Aorta (tissue), 5 donors: Measurements from ENCODE around the gene CEP68. TPM values are rescaled to one million over a fixed set of nuclear protein-coding genes. Genes with fewer than 3 reads are reported as not detected.

ENCODE experiments used
- ATAC-seq: fragments of 200-7000 bp; cut with Tn5 transposase; one replicate; pipeline ENCODE4 v1.9.1; 2022; ENCODE audit warnings: moderate library complexity; ENCODE audit not compliant: low FRiP score
- DNase-seq, 2 donors: peaks; one replicate each; pipeline ENCODE4 v3.0.0-alpha.2; 2020
- H3K27ac ChIP-seq, 2 donors: one replicate each; pipeline ENCODE4 v1.5.1; 2013; ENCODE audit warnings: low read length in 2 of 2, mild to moderate bottlenecking in 2 of 2, moderate library complexity in 2 of 2, control low read depth in 1 of 2, inconsistent platforms in 1 of 2, low read depth in 1 of 2
- H3K27me3 ChIP-seq, 2 donors: one replicate each; pipeline ENCODE4 v1.6.1; 2013; ENCODE audit warnings: control low read depth in 1 of 2, low read length in 1 of 2, mild to moderate bottlenecking in 1 of 2, moderate library complexity in 1 of 2; ENCODE audit not compliant: insufficient read depth in 2 of 2, control insufficient read depth in 1 of 2
- H3K36me3 ChIP-seq, 2 donors: one replicate each; pipeline ENCODE4 v1.6.1; 2013; ENCODE audit warnings: control low read depth in 1 of 2, low read length in 1 of 2, mild to moderate bottlenecking in 1 of 2; ENCODE audit not compliant: insufficient read depth in 2 of 2, control insufficient read depth in 1 of 2
- H3K4me1 ChIP-seq, 2 donors: one replicate each; pipeline ENCODE4 v1.6.1; 2013; ENCODE audit warnings: low read length in 2 of 2, control low read depth in 1 of 2, mild to moderate bottlenecking in 1 of 2, moderate library complexity in 1 of 2; ENCODE audit not compliant: insufficient read depth in 2 of 2, control insufficient read depth in 1 of 2
- H3K4me3 ChIP-seq, 2 donors: one replicate each; pipeline ENCODE4 v1.5.1; 2013; ENCODE audit warnings: low read length in 2 of 2, control low read depth in 1 of 2, mild to moderate bottlenecking in 1 of 2
- H3K9me3 ChIP-seq: one replicate; pipeline ENCODE4 v1.6.1; 2013; ENCODE audit warnings: mild to moderate bottlenecking, low read length; ENCODE audit not compliant: control insufficient read depth
- WGBS, 2 donors: extraction: QIAGEN DNeasy Blood & Tissue Kit; methylation state at CpG; one replicate each; pipeline ENCODE4 v1.1.7; 2013; 5-methylcytosine and 5-hydroxymethylcytosine counted together
- intact Hi-C, 2 donors: fragments of 100-400 bp; cut with DNase I; formaldehyde crosslinking; loops; one replicate each; pipeline versions ENCODE4 v1.14.2 to v1.15.0; 2022
- polyA plus RNA-seq, 2 donors: library from polyadenylated mRNA; stranded (reverse); fragments of 200-250 nt; gene quantifications; one replicate each; pipeline ENCODE4 v1.2.3, GENCODE V29; 2013
- total RNA-seq, 2 donors: library from RNA; stranded (reverse); fragmentation: NEBNext Ultra II Directional; extraction: Animal tissue kit (Norgen Biotek cat#: 25700); gene quantifications; one replicate each; pipeline ENCODE4 v1.2.1, GENCODE V29; 2021
- donor health status: healthy with polysubstance abuse.
- donor health status: Bipolar disorder and iron deficiency.
- donor health status: DM: no; HTN: no; CAD: no.
- donor health status: DM: no; HTN: no; CAD: no.
- donor health status: DM: yes; HTN: yes; CAD: no.

CEP68 gene
- total and polyA plus RNA-seq, 4 donors, result 3.5 to 31.0 (median 12.9) TPM

DNA sequence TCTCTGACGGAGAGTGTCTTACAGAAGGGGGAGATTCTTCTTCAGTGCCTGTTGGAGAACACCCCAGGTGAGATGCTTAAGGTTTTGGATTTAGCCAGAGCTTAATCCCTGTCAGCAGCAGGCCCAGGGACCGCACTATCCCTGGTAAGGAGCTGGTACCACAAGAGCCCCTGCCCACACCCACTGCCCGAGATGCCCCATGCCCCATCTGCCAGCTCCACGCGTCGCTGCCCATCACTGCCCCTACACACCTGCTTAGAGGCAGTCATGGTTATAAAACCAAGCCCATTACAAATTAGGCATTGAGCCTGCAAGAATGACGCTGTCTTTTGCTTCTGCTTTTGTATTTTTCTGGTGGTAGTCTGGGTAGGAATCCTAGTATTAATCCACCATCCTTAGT lies 21.7 kb downstream of the CEP68 start:
- 94 to 97% methylated on average over 7 of the region's 7 CpGs for WGBS, 2 donors
- no peak overlapping the region for H3K4me3 ChIP-seq
- H3K9me3 ChIP-seq, result no peaks in the 10 kb centered on the region
- no peak overlapping the region for H3K27ac ChIP-seq
- intact Hi-C loops, result loop anchor here in 1 of 2 donors (10.0 kb wide), 1 partner anchor 47 kb away; no protein-coding TSS in a partner anchor
- no peaks in the 10 kb centered on the region for H3K27me3 ChIP-seq
- no peak for DNase-seq
- H3K4me1 ChIP-seq, result peaks cover 1 to 4% of the 10 kb centered on the region in 2 donors
- ATAC-seq, result no peak
- H3K36me3 ChIP-seq, result peaks cover 2 to 7% of the 10 kb centered on the region in 2 donors

DNA sequence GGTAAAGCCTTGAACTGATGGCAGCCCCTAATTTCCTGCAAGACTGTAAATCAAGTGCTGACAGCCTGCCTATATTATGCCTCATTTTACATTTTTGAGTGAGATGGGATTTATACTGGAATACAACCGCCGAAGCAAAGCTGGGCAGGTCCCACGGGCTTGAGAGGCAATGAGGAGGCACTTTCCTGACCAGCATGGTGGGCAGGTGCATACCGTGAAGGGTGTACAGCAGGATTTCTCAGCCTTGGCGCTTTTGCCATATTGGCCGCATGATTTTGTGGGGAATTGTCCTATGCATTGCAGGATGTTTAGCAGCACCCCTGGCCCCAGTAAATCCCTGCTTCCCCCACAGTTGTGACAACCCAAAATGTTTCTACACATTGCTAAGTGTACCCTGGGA lies 22.8 kb downstream of the CEP68 start:
- 92 to 96% methylated on average over 6 of the region's 6 CpGs for WGBS, 2 donors
- DNase-seq, result no peak
- Histone ChIP-seq H3K36me3 (peaks cover 2 to 12% of the 10 kb centered on the region in 2 donors), H3K27me3 (no peaks in the 10 kb centered on the region), H3K4me1 (peaks cover 1 to 4% of the 10 kb centered on the region in 2 donors), H3K27ac (no peak overlapping the region), H3K4me3 (no peak overlapping the region), H3K9me3 (no peaks in the 10 kb centered on the region)
- intact Hi-C loops, result loop anchor here in 1 of 2 donors (10.0 kb wide), 1 partner anchor 46 kb away; no protein-coding TSS in a partner anchor
- ATAC-seq, result no peak

DNA sequence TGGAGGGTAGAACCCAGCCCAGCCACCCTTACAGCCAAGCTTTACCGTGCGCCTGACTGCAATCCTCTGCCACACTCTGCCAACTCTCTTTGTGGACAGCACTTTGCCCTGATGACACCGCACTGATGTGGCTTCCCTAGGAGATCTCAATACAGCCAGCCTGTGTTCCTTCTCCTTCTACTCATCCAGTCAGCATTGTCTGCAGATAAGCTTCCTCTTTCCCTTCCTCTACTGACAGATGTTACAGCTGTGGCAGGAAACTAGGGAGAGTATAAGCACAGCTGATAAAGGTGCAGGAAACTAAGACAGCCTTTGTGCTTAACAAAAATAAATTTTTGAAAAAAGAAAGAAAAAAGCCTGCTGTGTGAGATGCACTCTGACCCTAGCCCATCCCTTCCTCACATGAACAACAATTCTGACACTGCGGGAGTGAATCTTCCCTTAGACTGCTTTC lies 25.0 kb downstream of the CEP68 start:
- H3K4me1 ChIP-seq, result peaks cover 0 to 4% of the 10 kb centered on the region in 2 donors
- H3K27me3 ChIP-seq, result no peaks in the 10 kb centered on the region
- ATAC-seq (peak; percentile 58), DNase-seq (peak in 1 of 2 donors; percentile 65)
- H3K27ac ChIP-seq, result no peak overlapping the region
- H3K4me3 ChIP-seq, result no peak overlapping the region
- H3K36me3 ChIP-seq, result peaks cover 3 to 15% of the 10 kb centered on the region in 2 donors
- WGBS, 2 donors, result 86 to 87% methylated on average over 4 of the region's 4 CpGs
- no peaks in the 10 kb centered on the region for H3K9me3 ChIP-seq
- intact Hi-C loops, result no loop called here

GRCh38 chr2:65085148-65085547 lies 28.9 kb downstream of the CEP68 start:
- ATAC-seq (no peak), DNase-seq (no peak)
- no peak overlapping the region for H3K27ac ChIP-seq
- H3K9me3 ChIP-seq, result no peaks in the 10 kb centered on the region
- intact Hi-C loops, result no loop called here
- H3K27me3 ChIP-seq, result no peaks in the 10 kb centered on the region
- peaks cover 3 to 4% of the 10 kb centered on the region in 2 donors for H3K4me1 ChIP-seq
- peaks cover 3 to 8% of the 10 kb centered on the region in 2 donors for H3K36me3 ChIP-seq
- no peak overlapping the region for H3K4me3 ChIP-seq
- 95 to 99% methylated on average over 3 of the region's 3 CpGs for WGBS, 2 donors

- Histone ChIP-seq H3K27ac (no peak overlapping the region), H3K9me3 (no peaks in the 10 kb centered on the region), H3K4me3 (no peak overlapping the region), H3K36me3 (peaks cover 0 to 2% of the 10 kb centered on the region in 2 donors), H3K27me3 (no peaks in the 10 kb centered on the region), H3K4me1 (peaks cover 0 to 3% of the 10 kb centered on the region in 2 donors)
- DNase-seq (no peak), ATAC-seq (no peak)
- 87 to 94% methylated on average over 4 of the region's 4 CpGs for WGBS, 2 donors
- intact Hi-C loops, result no loop called here
Measured at GRCh38 chr2:65092791-65093190, 36.6 kb downstream of the CEP68 start.

- peaks cover 0 to 2% of the 10 kb centered on the region in 2 donors for H3K36me3 ChIP-seq
- intact Hi-C loops, result no loop called here
Measured at GRCh38 chr2:65093211-65093610, 37.0 kb downstream of the CEP68 start.

GRCh38 chr2:65096948-65097347 lies 40.7 kb downstream of the CEP68 start:
- Histone ChIP-seq H3K27me3 (no peaks in the 10 kb centered on the region), H3K4me1 (peaks cover 0 to 1% of the 10 kb centered on the region in 2 donors), H3K9me3 (no peaks in the 10 kb centered on the region), H3K4me3 (no peak overlapping the region), H3K27ac (no peak overlapping the region), H3K36me3 (peaks cover 0 to 2% of the 10 kb centered on the region in 2 donors)
- intact Hi-C loops, result no loop called here
- ATAC-seq, result no peak
- no peak for DNase-seq
- 81 to 86% methylated on average over 1 of the region's 1 CpG for WGBS, 2 donors

More at GRCh38 chr2:65093211-65093610, 37.0 kb downstream of the CEP68 start:
- no peak for ATAC-seq
- Histone ChIP-seq H3K27ac (no peak overlapping the region), H3K9me3 (no peaks in the 10 kb centered on the region), H3K4me1 (peaks cover 0 to 3% of the 10 kb centered on the region in 2 donors), H3K4me3 (no peak overlapping the region), H3K27me3 (no peaks in the 10 kb centered on the region)
- DNase-seq, result no peak

- Histone ChIP-seq H3K27ac (no peak overlapping the region), H3K4me3 (no peak overlapping the region), H3K4me1 (peaks cover 0 to 1% of the 10 kb centered on the region in 2 donors), H3K36me3 (peaks cover 0 to 2% of the 10 kb centered on the region in 2 donors), H3K9me3 (no peaks in the 10 kb centered on the region), H3K27me3 (no peaks in the 10 kb centered on the region)
- ATAC-seq (no peak), DNase-seq (no peak)
- 63 to 66% methylated on average over 1 of the region's 1 CpG for WGBS, 2 donors
- intact Hi-C loops, result no loop called here
Measured at GRCh38 chr2:65097844-65098243, 41.6 kb downstream of the CEP68 start.

- H3K27ac ChIP-seq, result no peak overlapping the region
- H3K4me1 ChIP-seq, result peaks cover 0 to 1% of the 10 kb centered on the region in 2 donors
- ATAC-seq (no peak), DNase-seq (no peak)
- no peaks in the 10 kb centered on the region for H3K9me3 ChIP-seq
- no peak overlapping the region for H3K4me3 ChIP-seq
- peaks cover 0 to 2% of the 10 kb centered on the region in 2 donors for H3K36me3 ChIP-seq
- no peaks in the 10 kb centered on the region for H3K27me3 ChIP-seq
- intact Hi-C loops, result no loop called here
- 88 to 90% methylated on average over 5 of the region's 5 CpGs for WGBS, 2 donors
Measured at GRCh38 chr2:65098741-65099140, 42.5 kb downstream of the CEP68 start.
